Tibial artery (tissue), 4 donors: Measurements from ENCODE around the gene LRRC34.

Source experiments
- DNase-seq, 2 donors: peaks; one replicate each; pipeline ENCODE4 v3.0.0-alpha.2; 2019
- H3K27ac ChIP-seq, 2 donors: fragments of 200-600 bp; sonication (generic) in 1 of 2; 1 replicate in 1 of 2; 2 replicates in 1 of 2; pipeline ENCODE4 v1.5.1; 2018 to 2019; ENCODE audit warnings: mild to moderate bottlenecking in 1 of 2
- H3K27me3 ChIP-seq, 2 donors: fragments of 200-600 bp; sonication (generic) in 1 of 2; one replicate each; pipeline versions ENCODE4 v1.5.1 to v1.6.0; 2016 to 2019
- H3K36me3 ChIP-seq, 3 donors: fragments of 200-600 bp; sonication (generic) in 2 of 3; one replicate each; pipeline ENCODE4 v1.5.1; 2016 to 2019; ENCODE audit warnings: mild to moderate bottlenecking in 2 of 3
- H3K4me1 ChIP-seq, 4 donors: fragments of 200-600 bp; sonication (generic) in 2 of 4; 1 replicate in 3 of 4; 2 replicates in 1 of 4; pipeline ENCODE4 v1.5.1; 2016 to 2019
- H3K4me3 ChIP-seq, 2 donors: fragments of 200-600 bp; sonication (generic) in 1 of 2; 1 replicate in 1 of 2; 2 replicates in 1 of 2; pipeline ENCODE4 v1.5.1; 2018 to 2019; ENCODE audit warnings: mild to moderate bottlenecking in 2 of 2
- H3K9me3 ChIP-seq, 3 donors: fragments of 200-600 bp; sonication (generic) in 1 of 3; one replicate each; pipeline ENCODE4 v1.5.1; 2016 to 2019
- CTCF ChIP-seq, 2 experiments: fragments of 200-600 bp in 1 of 2; fragments of 450-650 bp in 1 of 2; IDR thresholded peaks; one replicate each; pipeline ENCODE4 v1.5.1; 2017 to 2019; ENCODE audit warnings: antibody characterized with exemption in 2 of 2, mild to moderate bottlenecking in 1 of 2, moderate library complexity in 1 of 2
- intact Hi-C: fragments of 100-400 bp; cut with DNase I; formaldehyde crosslinking; loops from one replicate; pipeline ENCODE4 v1.15.0; 2023; ENCODE audit warnings: low total_unique reads

The LRRC34 gene

GRCh38 chr3:169812332-169813235 is at the start of gene LRRC34, which contains the start of gene LRRIQ4:
Gene LRRC34, minus strand, starts transcription at chr3:169812904. Its CDS starts 356 bp downstream, at chr3:169812548.
Gene LRRIQ4, plus strand, starts transcription at chr3:169812870. Its CDS starts 9,052 bp downstream, at chr3:169821922.
- intact Hi-C loops: no loop called here
- Histone ChIP-seq H3K4me1 (peaks cover 0 to 30% (median 10%) of the 10 kb centered on the region in 4 donors), H3K27ac (peak within 1 kb of the TSS; percentile 78), H3K4me3 (peak within 1 kb of the TSS; percentile 64 to 72), H3K36me3 (no peaks in the 10 kb centered on the region), H3K27me3 (no peaks in the 10 kb centered on the region), H3K9me3 (peaks cover 0 to 7% (median 0%) of the 10 kb centered on the region in 3 donors)
- DNase-seq: peak; percentile 74 to 82
- peak; percentile 4 to 16 for TF ChIP-seq CTCF (IDR thresholded peaks at IDR 0.05)

- H3K9me3 ChIP-seq: no peaks in the 10 kb centered on the region
- no peak overlapping the region for H3K27ac ChIP-seq
- no peaks in the 10 kb centered on the region for H3K36me3 ChIP-seq
- intact Hi-C loops: loop anchor here (10.0 kb wide), 1 partner anchor 103 kb away; the partner anchor contains the start of gene SEC62
- TF ChIP-seq CTCF (IDR thresholded peaks at IDR 0.05): no peak
- no peaks in the 10 kb centered on the region for H3K27me3 ChIP-seq
- no peak for DNase-seq
- H3K4me3 ChIP-seq: no peak overlapping the region
- peaks cover 0 to 4% (median 0%) of the 10 kb centered on the region in 4 donors for H3K4me1 ChIP-seq
Measured at GRCh38 chr3:169861871-169862270, 49.2 kb upstream of the LRRC34 start.

DNA sequence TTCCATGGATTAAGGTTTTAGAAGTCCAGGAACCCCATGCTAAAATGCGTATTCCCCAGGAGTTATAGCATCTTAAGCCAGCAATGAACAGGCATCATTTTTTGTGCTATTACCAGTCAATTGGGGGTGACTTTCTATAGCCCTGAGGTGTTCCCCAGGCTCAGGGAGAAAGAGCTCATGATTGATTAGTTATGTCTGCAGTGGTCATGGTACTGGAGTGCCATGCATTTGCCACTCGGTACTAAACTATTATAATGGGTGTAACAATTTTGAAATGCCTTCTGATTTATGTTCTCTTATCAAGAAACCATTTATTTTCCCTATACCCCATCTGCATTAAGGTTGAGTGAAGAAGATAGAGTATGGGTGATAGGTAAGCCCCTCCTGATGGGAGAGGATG is 45.1 kb upstream of the LRRC34 start:
- no peak overlapping the region for H3K27ac ChIP-seq
- TF ChIP-seq CTCF (IDR thresholded peaks at IDR 0.05): no peak
- H3K9me3 ChIP-seq: no peaks in the 10 kb centered on the region
- H3K4me1 ChIP-seq: no peaks in the 10 kb centered on the region
- H3K36me3 ChIP-seq: no peaks in the 10 kb centered on the region
- DNase-seq: no peak
- peaks cover 0 to 8% of the 10 kb centered on the region in 2 donors for H3K27me3 ChIP-seq
- intact Hi-C loops: no loop called here
- no peak overlapping the region for H3K4me3 ChIP-seq

- H3K4me1 ChIP-seq: no peaks in the 10 kb centered on the region
- no peak for TF ChIP-seq CTCF (IDR thresholded peaks at IDR 0.05)
- H3K36me3 ChIP-seq: no peaks in the 10 kb centered on the region
- no peak overlapping the region for H3K27ac ChIP-seq
- peaks cover 0 to 16% of the 10 kb centered on the region in 2 donors for H3K27me3 ChIP-seq
- intact Hi-C loops: no loop called here
- no peak for DNase-seq
- no peaks in the 10 kb centered on the region for H3K9me3 ChIP-seq
- no peak overlapping the region for H3K4me3 ChIP-seq
Measured at GRCh38 chr3:169855514-169855913, 42.8 kb upstream of the LRRC34 start.

DNA sequence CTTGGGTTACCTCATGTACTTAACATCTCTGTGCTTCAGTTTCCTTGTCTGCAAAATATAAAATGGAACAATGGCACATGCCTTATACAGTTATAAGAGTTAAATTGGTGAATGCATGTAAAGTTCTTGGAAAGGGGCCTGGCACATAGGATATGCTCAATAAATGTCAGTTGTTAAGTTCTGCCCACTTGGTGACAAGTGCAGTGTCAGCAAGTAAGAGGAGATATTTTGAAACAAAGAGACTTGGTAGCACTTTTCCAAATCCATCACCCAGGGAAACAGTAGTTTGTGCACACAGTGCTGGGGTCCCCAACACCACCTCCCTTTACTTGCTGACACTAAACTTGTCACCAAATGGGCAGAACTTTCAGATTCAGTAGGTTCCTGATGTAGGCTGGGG is 37.9 kb upstream of the LRRC34 start:
- no peak overlapping the region for H3K27ac ChIP-seq
- DNase-seq: no peak
- no peaks in the 10 kb centered on the region for H3K36me3 ChIP-seq
- H3K4me1 ChIP-seq: no peaks in the 10 kb centered on the region
- no peak overlapping the region for H3K4me3 ChIP-seq
- H3K9me3 ChIP-seq: no peaks in the 10 kb centered on the region
- H3K27me3 ChIP-seq: peaks cover 0 to 18% of the 10 kb centered on the region in 2 donors
- TF ChIP-seq CTCF (IDR thresholded peaks at IDR 0.05): no peak
- intact Hi-C loops: no loop called here
